Ecto neural progenitor cell (in vitro differentiated cells): Measurements from ENCODE around the gene LGR6.

Experiments used
- DNase-seq: peaks from one replicate; pipeline ENCODE4 v3.0.0-alpha.2; 2018; ENCODE audit warnings: low spot score

The LGR6 gene

GRCh38 chr1:202288177-202288576 is 94.6 kb downstream of the LGR6 start:
- DNase-seq, result no peak

- no peak for DNase-seq
Observed at GRCh38 chr1:202289009-202289408, 95.4 kb downstream of the LGR6 start.

GRCh38 chr1:202291001-202291400 is 97.4 kb downstream of the LGR6 start:
- no peak for DNase-seq

GRCh38 chr1:202291961-202292712 is 98.5 kb downstream of the LGR6 start:
- DNase-seq, result no peak

- no peak for DNase-seq
Observed at GRCh38 chr1:202292773-202293172, 99.2 kb downstream of the LGR6 start.

GRCh38 chr1:202293569-202293968 is 100.0 kb downstream of the LGR6 start:
- DNase-seq, result no peak

GRCh38 chr1:202302166-202302565 is 108.6 kb downstream of the LGR6 start:
- no peak for DNase-seq

GRCh38 chr1:202304375-202304774 is 110.8 kb downstream of the LGR6 start:
- no peak for DNase-seq

GRCh38 chr1:202305168-202305567 is 111.6 kb downstream of the LGR6 start:
- no peak for DNase-seq

- DNase-seq, result no peak
Observed at GRCh38 chr1:202306535-202307345, 113.1 kb downstream of the LGR6 start.

- DNase-seq, result no peak
Observed at GRCh38 chr1:202310071-202310725, 116.6 kb downstream of the LGR6 start.

GRCh38 chr1:202310746-202311145 is 117.1 kb downstream of the LGR6 start:
- DNase-seq, result no peak

- no peak for DNase-seq
Observed at GRCh38 chr1:202311875-202312635, 118.5 kb downstream of the LGR6 start.

- peak; percentile 85 for DNase-seq
Observed at GRCh38 chr1:202315576-202316168, 122.1 kb downstream of the LGR6 start.

- DNase-seq, result no peak
Observed at GRCh38 chr1:202316186-202316585, 122.6 kb downstream of the LGR6 start.

- DNase-seq, result no peak
Observed at GRCh38 chr1:202317941-202318925, 124.6 kb downstream of the LGR6 start.

- DNase-seq, result no peak
Observed at GRCh38 chr1:202319381-202320080, 125.9 kb downstream of the LGR6 start.

- DNase-seq, result no peak
Observed at GRCh38 chr1:202320081-202320405, 126.4 kb downstream of the LGR6 start.

- DNase-seq, result no peak
Observed at GRCh38 chr1:202323731-202324130, 130.1 kb downstream of the LGR6 start.

- DNase-seq, result peak; percentile 5
Observed at GRCh38 chr1:202324646-202325045, 131.0 kb downstream of the LGR6 start.
